ENCODE measurements around the gene PHF21B.
"Not testable (repeated sequence)": the region's sequence is repeated elsewhere in the genome, so short reads cannot be mapped to it uniquely, and the experiment has no call there.

PHF21B gene

DNA sequence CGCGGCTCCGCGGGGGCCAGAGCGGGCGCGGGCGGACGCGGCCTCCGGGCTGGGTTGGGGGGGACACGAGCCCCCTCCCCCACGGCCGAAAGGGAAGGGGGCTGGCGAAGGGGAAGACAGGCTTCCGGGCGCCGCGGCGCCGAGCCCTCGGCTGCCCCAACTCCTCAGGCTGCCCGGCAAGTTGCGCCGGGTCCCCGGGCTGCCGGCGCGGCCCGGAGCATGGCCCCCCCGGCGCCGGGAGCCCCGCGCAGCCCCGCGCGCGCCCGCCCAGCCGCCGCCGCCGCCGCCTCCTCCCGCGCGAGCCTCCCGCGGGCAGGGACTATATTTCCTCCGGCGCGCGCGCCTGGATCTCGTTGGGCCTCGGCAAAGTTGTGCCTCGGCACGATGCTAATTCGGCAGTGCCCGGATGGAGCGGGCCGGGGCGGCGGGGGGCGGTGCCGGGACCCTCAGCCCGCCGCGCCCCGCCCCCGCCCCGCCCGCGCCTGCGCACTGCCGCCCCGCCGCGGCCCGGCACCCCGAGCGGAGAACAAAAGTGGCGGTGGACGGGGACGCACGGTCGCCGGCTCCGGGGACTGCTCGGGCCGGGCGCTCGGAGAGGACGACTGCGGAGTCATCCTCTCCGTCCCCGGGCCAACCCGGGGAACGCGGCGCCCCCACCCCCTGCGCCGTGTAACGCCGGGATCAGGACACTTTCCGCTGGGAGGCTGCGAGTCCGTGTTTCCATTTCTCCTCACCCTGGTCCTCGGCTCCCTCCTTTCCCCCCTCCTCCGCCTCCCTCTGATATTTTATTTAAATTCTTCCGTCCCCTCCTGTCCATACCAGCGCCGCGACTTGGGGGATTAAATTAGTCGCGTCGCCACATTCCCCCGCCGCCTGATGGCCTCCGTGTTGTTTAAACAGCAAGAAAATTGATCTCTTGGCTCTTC is at the start of gene PHF21B:
Gene PHF21B (minus strand): TSS at position 400 of the 926 bp plus-strand sequence. CDS start 456 bp downstream, outside the sequence.
- DNase-seq, result no peak

DNA sequence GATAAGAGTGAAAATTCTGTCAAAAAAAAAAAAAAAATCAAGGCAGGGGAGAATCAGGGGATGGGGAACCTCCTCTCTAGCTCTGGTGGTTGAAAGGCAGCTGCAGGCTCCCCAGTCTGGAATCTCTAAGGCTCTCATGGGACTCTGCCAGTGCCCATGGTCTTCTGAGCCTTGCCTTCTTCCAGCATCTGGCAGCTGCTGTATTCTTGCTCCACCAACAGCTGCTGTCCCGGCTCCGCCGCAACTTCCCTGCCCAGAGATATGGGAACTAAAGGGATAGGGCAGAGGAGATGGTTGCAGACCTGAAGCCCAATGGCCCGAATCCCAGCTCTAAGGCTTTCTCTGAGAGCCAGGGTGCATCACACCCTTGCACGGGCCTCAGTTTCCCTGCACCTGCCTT is 49.5 kb upstream of the PHF21B start:
- no peak for DNase-seq

DNA sequence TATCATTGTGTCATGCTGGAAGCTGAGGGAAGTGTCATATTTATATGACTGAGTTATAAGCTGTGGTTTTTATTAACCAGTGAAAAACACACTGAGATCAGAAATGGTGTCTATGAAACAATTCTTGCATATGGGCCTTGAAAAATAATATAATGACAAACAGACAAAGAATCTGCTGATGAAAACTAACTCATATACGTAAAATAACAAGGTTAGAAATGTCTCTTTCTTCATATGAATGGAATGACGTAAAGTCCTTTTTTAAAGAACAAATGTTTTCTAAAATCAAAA is 48.8 kb upstream of the PHF21B start:
- no peak for DNase-seq

DNA sequence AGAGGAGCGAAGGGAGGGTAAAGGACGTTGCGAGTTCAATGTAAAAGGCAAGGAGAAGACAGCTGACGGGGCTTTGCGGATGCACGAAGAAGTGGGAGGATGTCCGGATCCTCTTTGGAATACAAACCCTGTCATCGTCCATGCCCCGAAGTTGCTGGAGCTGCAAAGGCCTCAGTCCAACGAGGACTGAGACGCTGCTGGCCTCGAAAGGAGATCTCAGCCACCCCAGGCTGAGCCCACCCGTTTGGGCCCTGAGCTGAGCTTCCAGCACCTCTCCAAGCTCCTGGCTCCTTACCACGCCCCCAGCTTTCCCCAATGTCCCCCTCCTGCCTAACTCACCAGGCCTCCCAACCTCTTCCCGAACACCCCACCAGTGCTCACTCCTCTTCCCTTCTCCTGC is 46.1 kb upstream of the PHF21B start:
- DNase-seq, result no peak

DNA sequence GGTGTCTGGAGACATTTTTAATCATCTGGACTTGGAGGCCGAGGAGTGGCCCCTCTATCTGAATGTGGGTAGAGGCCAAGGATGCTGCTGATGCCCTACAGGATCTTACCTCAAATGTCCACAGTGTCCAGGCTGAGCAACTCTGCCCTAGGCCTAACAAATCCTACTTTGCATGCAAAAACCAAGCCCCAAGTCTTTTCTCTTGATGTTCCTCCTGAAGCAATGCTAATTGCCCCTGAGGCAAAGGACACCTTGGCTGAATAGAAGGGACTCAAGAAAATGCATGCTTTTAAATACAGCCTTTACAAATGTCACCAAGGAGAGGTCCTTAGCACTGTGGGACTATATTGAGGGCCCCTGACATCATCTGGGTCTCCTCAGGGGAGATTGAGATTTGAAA is 43.8 kb upstream of the PHF21B start:
- no peak for DNase-seq

DNA sequence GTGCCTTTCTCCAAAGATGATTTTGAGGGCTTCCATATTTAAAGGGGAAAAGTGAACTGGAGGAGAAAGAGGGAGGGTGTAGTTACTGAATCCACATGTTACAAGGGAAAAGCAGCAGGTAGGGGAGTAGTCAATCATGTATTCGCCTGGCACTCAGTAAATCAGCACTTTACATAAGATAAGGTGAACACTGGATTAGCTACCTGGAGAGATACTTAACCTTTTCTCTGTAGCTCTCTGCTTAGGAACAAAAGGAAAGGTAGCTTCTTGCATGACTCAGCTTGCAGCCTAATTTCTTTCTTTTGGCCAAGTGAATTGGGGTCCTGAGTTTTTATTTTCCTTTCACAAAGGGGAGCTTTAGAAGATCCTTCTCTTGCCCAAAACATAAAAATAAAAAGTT is 43.3 kb upstream of the PHF21B start:
- no peak for DNase-seq

DNA sequence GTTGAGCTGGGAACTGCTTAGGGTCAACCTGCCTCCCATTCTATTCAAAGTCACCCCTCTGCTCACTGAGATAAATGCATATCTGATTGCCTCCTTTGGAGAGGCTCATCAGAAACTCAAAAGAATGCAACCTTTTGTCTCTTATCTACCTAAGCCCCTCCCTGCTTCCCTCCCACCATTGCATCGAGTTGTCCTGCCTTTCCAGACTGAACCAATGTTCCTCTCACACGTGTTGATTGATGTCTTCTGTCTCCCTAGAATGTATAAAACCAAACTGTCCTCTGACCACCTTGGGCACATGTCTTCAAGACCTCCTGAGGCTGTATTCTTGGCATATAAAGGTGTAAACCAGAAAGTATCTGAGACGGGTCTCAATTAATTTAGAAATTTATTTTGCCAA is 42.9 kb upstream of the PHF21B start:
- DNase-seq, result not testable (repeated sequence)

DNA sequence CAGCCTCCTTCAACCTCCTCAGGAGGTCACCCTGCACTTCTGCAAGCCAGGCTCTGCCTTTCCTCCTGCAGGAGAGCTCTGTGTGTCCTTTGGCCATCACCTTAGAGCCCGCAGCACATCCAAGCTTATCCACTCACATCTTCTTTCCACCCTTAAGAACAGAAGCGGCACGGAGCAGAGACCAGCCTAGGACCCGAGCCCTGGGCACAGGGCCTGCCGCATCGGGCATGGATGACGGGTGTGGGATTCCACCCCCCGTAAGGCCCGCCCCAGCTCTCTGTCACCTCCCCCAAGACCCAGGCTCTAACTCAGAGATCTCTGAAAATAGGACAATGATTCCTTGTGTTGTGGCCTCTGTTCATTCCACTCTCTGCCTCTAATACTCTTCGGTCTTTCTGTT is 42.1 kb upstream of the PHF21B start:
- DNase-seq, result no peak

DNA sequence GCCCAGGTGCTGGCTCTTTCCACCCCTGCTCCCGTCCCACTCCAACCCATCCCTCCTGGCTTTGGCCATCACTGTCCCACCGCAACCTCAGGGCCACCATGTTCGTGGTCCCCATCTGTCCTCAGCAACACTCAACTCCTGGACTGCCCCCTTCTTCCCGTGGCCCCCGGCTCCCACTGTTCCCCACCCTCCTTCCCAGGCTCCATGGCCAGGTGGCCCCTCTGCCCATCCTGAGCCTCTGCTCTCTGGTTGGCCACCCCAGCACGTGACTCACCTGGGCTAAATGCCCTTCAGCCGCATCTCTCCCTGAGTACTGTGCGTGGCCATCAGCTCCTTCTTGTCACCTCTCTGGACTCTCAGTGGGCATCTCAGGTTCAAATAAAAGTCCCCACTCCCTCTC is 41.6 kb upstream of the PHF21B start:
- DNase-seq, result no peak

DNA sequence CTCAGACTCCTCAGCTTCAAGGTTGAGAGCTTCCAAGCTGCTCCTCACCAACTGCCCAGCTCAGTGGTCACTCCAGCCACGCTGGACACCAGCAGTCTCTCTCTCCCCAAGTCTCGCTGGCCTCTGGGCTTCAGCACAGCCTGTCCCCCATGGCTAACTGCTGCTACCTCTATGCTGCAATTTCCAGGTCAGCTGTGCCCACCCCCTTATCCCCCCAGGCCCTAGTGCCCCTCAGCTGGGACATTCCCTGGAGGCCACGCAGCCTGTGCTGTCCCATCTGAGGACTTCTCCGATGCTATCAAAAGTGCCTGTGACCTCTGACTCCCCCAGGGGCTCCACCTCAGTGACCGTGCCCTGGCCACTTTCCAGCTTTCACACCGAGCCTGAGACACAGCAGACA is 37.5 kb upstream of the PHF21B start:
- no peak for DNase-seq

DNA sequence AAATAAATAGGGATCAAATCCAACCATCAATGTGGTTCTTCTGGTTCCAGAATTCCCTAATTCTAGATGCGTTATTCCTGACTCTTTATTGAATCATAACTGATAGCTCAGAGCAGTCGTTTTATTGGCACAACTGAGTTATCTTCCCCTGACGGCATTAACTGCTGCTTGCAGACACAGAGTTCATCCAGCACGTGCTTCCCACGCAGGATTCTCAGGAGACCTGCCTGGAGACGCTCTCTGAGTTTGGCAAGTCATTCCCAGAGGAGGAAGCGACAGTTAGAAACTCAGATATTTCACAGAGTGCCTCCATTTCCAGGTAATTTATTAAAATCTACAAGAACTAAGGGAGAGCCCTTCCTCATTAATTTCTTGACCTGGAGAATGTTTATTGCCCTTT is 35.4 kb upstream of the PHF21B start:
- DNase-seq, result no peak

DNA sequence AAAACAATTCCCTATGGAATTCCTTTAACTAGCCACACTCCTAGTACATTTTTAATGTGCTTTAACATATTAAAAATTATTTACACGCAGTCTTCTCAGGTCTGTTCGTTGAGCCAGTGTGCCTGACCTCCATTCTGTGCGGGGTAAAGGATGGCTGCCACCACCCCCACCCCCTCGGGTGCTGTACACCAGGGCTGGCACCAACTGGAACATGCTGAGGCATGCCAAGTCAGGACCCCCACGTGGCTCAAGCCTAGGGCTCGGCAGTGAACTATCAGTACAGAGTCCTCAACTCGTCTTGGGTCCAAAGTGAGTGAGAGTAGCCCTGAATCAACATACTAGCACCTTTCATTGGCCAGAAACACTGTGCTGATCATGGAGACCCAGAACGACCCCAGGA is 32.5 kb upstream of the PHF21B start:
- no peak for DNase-seq

DNA sequence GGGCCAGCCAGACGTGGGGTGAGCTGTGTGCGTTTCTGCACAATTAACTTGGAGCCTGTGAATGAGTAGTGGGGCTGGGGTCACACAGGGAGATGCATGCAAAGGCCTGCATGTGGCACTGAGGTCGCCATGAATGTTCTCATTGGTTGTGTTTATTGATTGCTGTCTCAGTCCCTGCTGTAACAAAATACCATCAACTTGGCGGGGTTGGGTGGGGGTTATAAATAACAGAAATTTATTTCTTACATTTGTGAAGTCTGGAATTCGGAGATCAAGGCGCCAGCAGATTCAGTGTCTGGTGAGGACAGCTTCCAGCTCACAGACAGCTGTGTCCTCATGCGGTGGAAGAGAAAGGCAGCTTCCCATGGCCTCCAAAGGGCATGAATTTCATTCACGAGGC is 29.3 kb upstream of the PHF21B start:
- no peak for DNase-seq

DNA sequence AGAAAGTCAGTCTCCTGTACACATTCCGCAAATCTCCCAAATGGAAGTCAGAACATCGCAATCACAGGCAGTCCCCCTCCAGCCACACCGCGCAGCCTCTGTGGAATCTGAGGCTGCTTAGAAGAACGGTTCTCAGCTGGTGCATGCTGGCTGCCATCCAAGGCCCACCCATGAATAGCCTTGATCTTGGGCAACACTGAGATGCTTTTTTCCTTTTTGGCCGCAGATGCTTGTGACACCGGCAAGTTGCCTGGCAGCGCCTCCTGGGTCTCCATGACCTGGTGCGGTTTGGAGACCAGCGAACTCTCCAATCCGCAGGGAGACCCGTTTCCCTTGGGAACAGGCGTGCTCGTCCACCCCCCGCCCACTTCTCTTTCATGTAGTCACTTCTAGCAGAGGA is 26.3 kb upstream of the PHF21B start:
- no peak for DNase-seq

DNA sequence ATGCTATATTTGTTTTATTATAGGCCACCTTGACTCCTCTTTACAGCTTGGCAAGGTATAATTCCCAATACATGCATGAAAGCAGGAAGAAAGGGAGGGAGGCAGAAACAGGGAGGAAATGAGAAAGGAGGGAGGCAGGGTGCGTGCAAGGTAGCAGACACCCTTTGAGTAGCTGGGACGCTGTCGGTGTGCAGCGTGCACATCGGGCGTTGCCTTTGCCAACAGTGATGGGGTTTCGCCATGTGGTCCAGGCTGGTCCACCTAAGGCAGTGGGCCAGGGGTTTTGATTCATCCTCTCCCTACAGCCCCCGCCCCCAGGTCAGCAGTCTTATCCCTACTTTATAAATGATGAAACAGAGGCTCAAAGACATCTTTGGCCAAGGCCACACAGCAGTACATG is 25.0 kb upstream of the PHF21B start:
- no peak for DNase-seq

DNA sequence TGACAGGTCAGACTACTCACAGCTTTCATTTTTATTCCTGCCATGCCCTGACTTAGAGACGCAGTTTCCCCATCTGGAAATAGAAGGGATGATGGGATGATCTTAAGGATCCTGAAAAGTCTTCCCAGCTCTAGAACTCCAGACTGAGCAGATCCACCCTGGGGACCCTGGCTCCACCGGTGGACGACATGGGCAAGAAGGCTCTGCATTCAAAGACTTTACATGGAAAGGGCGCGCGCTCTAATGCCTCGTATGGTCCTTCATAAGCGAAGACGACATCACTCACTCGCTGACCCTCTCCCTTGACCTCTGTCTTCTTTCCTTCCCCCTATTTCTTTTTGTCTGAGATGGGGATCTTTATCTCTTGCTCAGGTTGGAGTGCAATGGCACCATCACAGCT is 24.4 kb upstream of the PHF21B start:
- no peak for DNase-seq

DNA sequence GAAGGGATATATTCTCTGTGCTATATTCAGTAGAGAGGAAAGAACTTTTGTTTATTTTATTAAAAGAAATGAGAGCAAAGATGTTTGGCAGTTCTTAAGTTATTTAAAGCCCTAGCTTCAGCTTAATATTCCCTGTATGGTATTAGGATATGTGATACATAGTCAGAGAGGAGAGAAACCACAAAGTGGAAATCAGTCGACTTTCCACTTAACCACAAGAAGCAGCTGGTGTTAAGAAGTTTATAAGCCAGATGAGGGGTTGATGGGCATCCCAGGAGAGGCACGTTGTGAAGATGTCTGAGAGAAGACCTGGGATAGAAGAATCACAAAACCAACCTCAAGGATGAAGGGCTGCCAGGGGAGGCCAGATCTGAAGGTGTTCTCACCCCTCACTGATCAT is 23.3 kb upstream of the PHF21B start:
- DNase-seq, result no peak

DNA sequence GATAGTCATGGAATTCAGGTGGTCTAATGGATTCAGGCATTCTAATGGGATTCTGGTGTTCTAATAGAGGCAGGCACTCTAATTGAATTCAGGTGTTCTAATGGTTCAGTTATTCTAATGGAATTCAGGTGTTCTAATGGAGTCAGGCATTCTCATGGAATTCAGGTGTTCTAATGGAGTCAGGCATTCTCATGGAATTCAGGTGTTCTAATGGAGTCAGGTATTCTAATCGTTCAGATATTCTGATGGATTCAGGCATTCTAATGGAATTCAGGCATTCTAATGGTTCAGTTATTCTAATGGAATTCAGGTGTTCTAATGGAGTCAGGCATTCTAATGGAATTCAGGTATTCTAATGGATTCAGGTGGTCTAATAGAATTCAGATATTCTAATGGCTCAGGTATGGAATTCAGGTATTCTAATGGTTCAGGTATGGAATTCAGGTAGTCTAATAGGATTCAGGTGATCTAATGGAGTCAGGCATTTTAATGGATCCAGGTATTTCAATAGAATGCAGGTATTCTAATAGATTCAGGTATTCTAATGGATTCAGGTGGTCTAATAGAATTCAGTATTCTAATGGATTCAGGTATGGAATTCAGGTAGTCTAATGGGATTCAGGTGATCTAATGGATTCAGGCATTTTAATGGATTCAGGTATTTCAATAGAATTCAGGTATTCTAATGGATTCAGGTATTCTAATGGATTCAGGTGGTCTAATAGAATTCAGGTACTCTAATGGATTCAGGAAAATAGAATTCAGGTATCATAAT is 22.0 kb upstream of the PHF21B start:
- no peak for DNase-seq

DNA sequence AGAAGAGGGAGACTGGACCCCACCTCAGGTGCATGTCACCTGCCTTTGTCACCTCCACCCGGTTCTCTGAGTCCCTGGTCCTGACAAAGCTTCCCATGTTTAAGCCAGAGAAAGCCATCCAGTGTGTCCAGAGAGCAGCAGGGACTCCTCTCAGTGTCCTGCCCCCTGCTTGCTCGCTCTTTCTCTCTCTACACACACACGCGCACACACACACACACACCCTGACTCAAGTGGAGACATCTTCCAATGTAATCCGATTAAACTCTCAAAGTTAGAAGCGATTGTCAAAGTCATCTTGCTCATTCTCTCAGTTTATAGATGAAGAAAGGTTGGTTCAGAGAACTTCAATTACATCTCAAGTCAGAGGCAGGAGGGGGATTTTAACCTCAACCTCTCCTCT is 19.7 kb upstream of the PHF21B start:
- no peak for DNase-seq

DNA sequence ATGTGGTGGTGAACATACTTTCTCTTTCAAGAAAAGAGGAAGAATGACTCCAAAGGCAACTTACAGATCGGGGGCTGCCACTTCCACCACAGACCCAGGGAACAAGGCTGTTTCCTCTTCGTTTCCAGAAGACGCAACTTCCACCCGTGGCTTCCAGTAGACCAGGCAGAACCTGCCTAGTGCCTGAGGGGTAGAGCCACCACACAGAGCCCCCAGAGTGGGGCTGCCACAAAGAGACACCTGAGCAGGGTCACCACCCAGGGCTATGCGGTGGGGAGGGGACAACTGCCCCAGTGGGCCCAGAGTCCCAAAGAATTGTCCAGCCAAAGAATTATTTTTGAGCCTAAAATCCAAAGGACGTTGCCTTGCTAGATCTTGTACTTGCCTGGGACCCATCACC is 16.7 kb upstream of the PHF21B start:
- DNase-seq, result no peak

DNA sequence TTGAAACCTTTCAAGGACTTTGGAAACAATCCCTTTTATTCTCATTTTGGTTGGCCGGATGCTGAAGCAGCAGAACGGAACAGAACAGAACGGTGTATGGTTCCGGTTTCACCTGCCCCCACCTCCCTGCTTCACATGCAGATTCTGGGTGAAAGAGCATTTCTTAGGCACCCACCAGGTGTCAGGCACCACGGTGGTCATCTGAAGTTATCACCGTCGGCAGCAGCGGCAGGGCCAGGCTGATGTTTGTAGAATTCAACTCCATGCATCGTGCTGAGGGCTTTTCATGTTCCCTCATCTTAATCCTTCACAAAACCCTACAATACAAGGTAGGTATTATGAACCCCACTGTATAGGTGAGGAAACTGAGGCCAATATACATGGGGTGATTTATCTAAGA is 13.6 kb upstream of the PHF21B start:
- no peak for DNase-seq

DNA sequence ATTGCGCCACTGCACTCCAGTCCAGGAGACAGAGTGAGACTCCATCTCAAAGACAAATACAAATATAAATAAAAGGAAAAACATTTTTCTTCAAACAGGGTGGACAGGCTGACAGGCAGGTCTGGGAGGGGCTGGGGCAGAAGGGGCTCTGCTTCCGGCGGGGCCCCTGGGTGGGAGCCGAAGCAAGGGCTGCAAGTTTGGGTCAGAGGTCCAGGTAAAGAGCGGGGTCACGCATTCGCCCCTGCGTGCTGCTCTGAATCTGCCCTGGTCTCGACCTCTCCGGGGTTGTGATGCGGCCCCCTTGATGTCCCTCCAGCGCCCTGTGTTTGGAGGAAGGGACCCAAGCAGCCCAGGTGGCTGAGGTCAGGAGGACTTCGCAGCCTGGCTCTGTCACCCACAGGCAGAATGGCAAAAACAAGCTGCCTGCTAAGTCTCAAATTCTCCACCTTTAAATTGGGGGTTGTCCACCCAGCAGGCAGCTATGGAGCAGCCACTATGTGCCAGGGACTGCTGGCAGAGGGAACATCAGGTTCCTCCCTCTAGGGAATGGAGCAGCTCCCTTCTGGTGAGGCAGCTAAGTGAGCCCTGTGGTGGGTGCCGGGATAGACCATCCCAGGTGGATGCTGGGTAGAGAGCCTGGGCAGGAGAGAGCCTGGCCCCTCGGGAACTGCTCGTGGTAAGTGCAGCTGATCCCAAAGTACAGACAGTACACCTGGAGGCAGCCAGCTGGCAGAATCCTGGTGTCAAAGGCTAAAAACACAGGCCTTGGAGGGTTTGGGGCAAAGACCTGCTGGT is 10.3 kb upstream of the PHF21B start:
- no peak for DNase-seq

DNA sequence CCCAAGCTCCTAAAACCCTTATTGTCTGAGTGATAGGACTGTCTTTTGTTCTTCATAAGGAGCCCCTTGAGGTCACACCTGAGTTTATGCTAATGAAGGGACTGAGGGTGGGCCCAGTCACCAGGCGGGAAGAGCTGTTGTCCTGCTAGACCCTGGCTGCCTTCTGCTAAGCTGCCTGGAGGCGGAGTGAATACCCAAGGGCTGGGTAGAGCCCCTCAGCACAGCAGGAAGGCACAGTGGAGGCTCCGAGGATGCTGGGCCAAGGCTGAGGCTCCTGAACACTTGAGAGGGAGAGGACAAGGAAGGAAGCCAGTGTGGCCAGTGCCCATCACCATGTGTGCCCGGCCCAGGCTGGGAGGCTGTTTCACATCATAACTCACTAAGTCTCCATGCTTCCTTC is 4.8 kb upstream of the PHF21B start:
- DNase-seq, result no peak

DNA sequence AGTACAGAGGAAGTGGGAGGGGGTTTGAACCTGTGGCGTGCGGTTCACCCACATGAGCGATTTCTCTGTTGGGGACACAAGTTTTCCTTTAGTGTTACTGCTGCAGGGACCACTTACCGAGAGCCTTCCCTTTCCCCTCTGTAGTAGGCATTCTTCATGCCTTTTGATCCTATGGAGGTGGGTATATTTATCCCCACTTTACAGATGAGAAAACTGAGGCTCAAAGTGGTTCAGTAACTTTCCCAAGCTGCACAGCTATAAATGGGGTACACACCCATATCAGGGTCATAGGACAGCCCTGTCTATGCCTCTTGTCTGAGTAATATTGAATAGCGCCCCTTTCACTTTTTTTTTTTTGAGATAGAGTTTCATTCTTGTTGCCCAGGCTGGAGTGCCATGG is 3.3 kb upstream of the PHF21B start:
- no peak for DNase-seq
